CD4-positive, alpha-beta T cell (primary cell): ENCODE measurements around the gene ZNF423. TPM values are rescaled to one million over a fixed set of nuclear protein-coding genes. Genes with fewer than 3 reads are reported as not detected.

Source experiments
- ATAC-seq: fragments of 200-7000 bp; cut with Tn5 transposase; one replicate; pipeline ENCODE4 v1.10.0; 2022; ENCODE audit warnings: mild to moderate bottlenecking; ENCODE audit not compliant: poor library complexity
- CTCF ChIA-PET: fragments of 350-600 bp; sonication (Branson Sonifier 250); formaldehyde crosslinking; loops from one replicate; lab custom pipeline; 2021; ENCODE audit warnings: antibody characterized with exemption, inconsistent platforms; lab: Charles Lee
- POLR2A ChIA-PET: fragments of 350-600 bp; sonication (Branson Sonifier 250); formaldehyde crosslinking; loops from one replicate; lab custom pipeline; 2021; ENCODE audit warnings: antibody characterized with exemption, inconsistent platforms; lab: Charles Lee
- DNase-seq, 14 experiments: peaks; one replicate each; pipeline ENCODE4 v3.0.0-alpha.2; 2013 to 2020; ENCODE audit warnings: mixed read lengths in 2 of 14
- H3K27ac ChIP-seq, 2 donors: one replicate each; pipeline versions ENCODE4 v1.5.1 to v1.7.0; 2013; ENCODE audit warnings: low read length in 2 of 2, low read depth in 1 of 2, mild to moderate bottlenecking in 1 of 2
- H3K27me3 ChIP-seq, 2 experiments: 1 replicate in 1 of 2; 2 replicates in 1 of 2; pipeline versions ENCODE4 v1.6.1 to v1.7.0; 2013; ENCODE audit warnings: low read length in 2 of 2, control low read depth in 1 of 2, mild to moderate bottlenecking in 1 of 2, moderate library complexity in 1 of 2; ENCODE audit not compliant: insufficient read depth in 2 of 2, control insufficient read depth in 1 of 2
- H3K36me3 ChIP-seq: one replicate; pipeline ENCODE4 v1.6.1; 2013; ENCODE audit warnings: low read length, control low read depth; ENCODE audit not compliant: insufficient read depth
- H3K4me1 ChIP-seq: one replicate; pipeline ENCODE4 v1.6.1; 2013; ENCODE audit warnings: low read length, control low read depth; ENCODE audit not compliant: insufficient read depth
- H3K4me3 ChIP-seq: one replicate; pipeline ENCODE4 v1.5.1; 2013; ENCODE audit warnings: mild to moderate bottlenecking, low read length, moderate library complexity
- H3K9me3 ChIP-seq, 2 experiments: 1 replicate in 1 of 2; 2 replicates in 1 of 2; pipeline versions ENCODE4 v1.6.1 to v1.7.0; 2013; ENCODE audit warnings: low read length in 2 of 2, mild to moderate bottlenecking in 2 of 2, control low read depth in 1 of 2, moderate library complexity in 1 of 2; ENCODE audit not compliant: control insufficient read depth in 1 of 2, insufficient read depth in 1 of 2
- H3K27ac Mint-ChIP-seq: one replicate; pipeline ENCODE4 v1.8.0; 2020; ENCODE audit warnings: mixed read lengths
- H3K27me3 Mint-ChIP-seq: one replicate; pipeline ENCODE4 v1.8.0; 2021; ENCODE audit warnings: mixed read lengths
- H3K36me3 Mint-ChIP-seq: one replicate; pipeline ENCODE4 v1.8.0; 2021; ENCODE audit warnings: low read depth, mixed read lengths
- H3K4me1 Mint-ChIP-seq: one replicate; pipeline ENCODE4 v1.8.0; 2021; ENCODE audit warnings: low read depth, mixed read lengths
- H3K4me3 Mint-ChIP-seq: one replicate; pipeline ENCODE4 v1.8.0; 2020; ENCODE audit warnings: mild to moderate bottlenecking, mixed read lengths
- H3K9me3 Mint-ChIP-seq: one replicate; pipeline ENCODE4 v1.8.0; 2020; ENCODE audit warnings: mixed read lengths
- CTCF ChIP-seq: fragments of 200-600 bp; IDR thresholded peaks from one replicate; pipeline ENCODE4 v1.8.0; 2022; ENCODE audit warnings: antibody characterized with exemption, mild to moderate bottlenecking
- intact Hi-C, 2 experiments: fragments of 100-400 bp; cut with DNase I in 1 of 2; cut with micrococcal nuclease in 1 of 2; formaldehyde crosslinking; loops; one replicate each; pipeline versions ENCODE4 v1.15.1 to v1.9.0; 2023 to 2025; cut with DNase I, micrococcal nuclease
- total RNA-seq, 174 experiments: library from RNA in 2 of 174; stranded (reverse) in 2 of 174; gene quantifications; one replicate each; pipeline ENCODE4 v1.2.3 and lab custom pipeline; 2021 to 2026

Gene ZNF423
- total RNA-seq, 2 experiments from 2014 or later = not detected

GRCh38 chr16:49469311-49469670, 386.6 kb downstream of the ZNF423 start:
- peaks cover 19% of the 10 kb centered on the region for H3K4me1 ChIP-seq
- Mint-ChIP-seq H3K27me3 (no peaks in the 10 kb centered on the region), H3K36me3 (no peaks in the 10 kb centered on the region), H3K9me3 (no peaks in the 10 kb centered on the region), H3K4me1 (peaks cover 23% of the 10 kb centered on the region), H3K4me3 (no peak overlapping the region), H3K27ac (no peak overlapping the region)
- POLR2A ChIA-PET = no interaction called here
- no peaks in the 10 kb centered on the region for H3K9me3 ChIP-seq
- TF ChIP-seq CTCF = no peak
- H3K27me3 ChIP-seq = no peaks in the 10 kb centered on the region
- CTCF ChIA-PET = no interaction called here
- intact Hi-C loops = no loop called here
- ATAC-seq = no peak
- no peak for DNase-seq
- no peak overlapping the region for H3K4me3 ChIP-seq
- no peak overlapping the region for H3K27ac ChIP-seq
- H3K36me3 ChIP-seq = no peaks in the 10 kb centered on the region

GRCh38 chr16:49468611-49469310, 387.2 kb downstream of the ZNF423 start:
- H3K4me3 Mint-ChIP-seq = no peak overlapping the region
- POLR2A ChIA-PET = no interaction called here
- ATAC-seq (no peak), DNase-seq (peak in 1 of 14 experiments; percentile 29)
- no peaks in the 10 kb centered on the region for H3K27me3 Mint-ChIP-seq
- no peaks in the 10 kb centered on the region for H3K9me3 Mint-ChIP-seq
- intact Hi-C loops = no loop called here
- no peak overlapping the region for H3K4me3 ChIP-seq
- no peaks in the 10 kb centered on the region for H3K36me3 Mint-ChIP-seq
- no peaks in the 10 kb centered on the region for H3K36me3 ChIP-seq
- no peaks in the 10 kb centered on the region for H3K27me3 ChIP-seq
- peaks cover 24% of the 10 kb centered on the region for H3K4me1 ChIP-seq
- no peak for TF ChIP-seq CTCF
- H3K27ac Mint-ChIP-seq = no peak overlapping the region
- CTCF ChIA-PET = no interaction called here
- H3K4me1 Mint-ChIP-seq = peaks cover 28% of the 10 kb centered on the region
- no peak overlapping the region for H3K27ac ChIP-seq
- H3K9me3 ChIP-seq = no peaks in the 10 kb centered on the region

GRCh38 chr16:49467540-49468372, 388.2 kb downstream of the ZNF423 start:
- ATAC-seq (no peak), DNase-seq (peak in 1 of 14 experiments; percentile 10)
- Histone ChIP-seq H3K27me3 (no peaks in the 10 kb centered on the region), H3K9me3 (no peaks in the 10 kb centered on the region), H3K36me3 (no peaks in the 10 kb centered on the region), H3K4me1 (peaks cover 35% of the 10 kb centered on the region), H3K27ac (no peak overlapping the region), H3K4me3 (no peak overlapping the region)
- ChIA-PET POLR2A (no interaction called here), CTCF (no interaction called here)
- intact Hi-C loops = no loop called here
- Mint-ChIP-seq H3K27ac (no peak overlapping the region), H3K27me3 (no peaks in the 10 kb centered on the region), H3K4me1 (peaks cover 38% of the 10 kb centered on the region), H3K4me3 (no peak overlapping the region), H3K9me3 (no peaks in the 10 kb centered on the region), H3K36me3 (no peaks in the 10 kb centered on the region)
- TF ChIP-seq CTCF = no peak
